DMS114 treated with DMSO at 0.1 percent for 48 hours (cell line): ENCODE data around the gene MKS1.

Experiments
- DNase-seq: peaks from one replicate; lab custom pipeline; 2025; ENCODE audit not compliant: unreplicated experiment; lab: John Stamatoyannopoulos, UW

The MKS1 gene

GRCh38 chr17:58245428-58246103 is 26.5 kb upstream of the MKS1 start:
- DNase-seq = no peak

DNA sequence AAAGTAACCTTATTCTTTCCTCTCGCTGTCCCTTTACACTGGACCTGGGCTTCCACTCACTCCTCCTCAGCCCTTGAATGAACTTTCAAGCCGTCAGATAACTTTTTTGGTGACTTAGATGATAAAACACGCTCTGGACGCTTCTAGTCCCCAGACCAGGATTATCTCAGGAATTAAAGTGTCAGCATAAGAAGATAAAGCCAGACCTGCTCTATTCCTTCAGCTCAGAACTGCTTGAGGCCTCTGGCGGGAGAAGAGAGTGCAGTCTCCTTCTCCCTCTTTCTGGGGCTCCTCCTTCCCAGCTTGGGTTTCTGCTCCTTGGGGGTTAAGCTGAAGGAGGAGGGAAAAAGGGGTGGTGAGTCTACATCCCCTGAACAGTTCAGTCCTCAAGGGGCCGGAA is 25.9 kb upstream of the MKS1 start:
- no peak for DNase-seq

DNA sequence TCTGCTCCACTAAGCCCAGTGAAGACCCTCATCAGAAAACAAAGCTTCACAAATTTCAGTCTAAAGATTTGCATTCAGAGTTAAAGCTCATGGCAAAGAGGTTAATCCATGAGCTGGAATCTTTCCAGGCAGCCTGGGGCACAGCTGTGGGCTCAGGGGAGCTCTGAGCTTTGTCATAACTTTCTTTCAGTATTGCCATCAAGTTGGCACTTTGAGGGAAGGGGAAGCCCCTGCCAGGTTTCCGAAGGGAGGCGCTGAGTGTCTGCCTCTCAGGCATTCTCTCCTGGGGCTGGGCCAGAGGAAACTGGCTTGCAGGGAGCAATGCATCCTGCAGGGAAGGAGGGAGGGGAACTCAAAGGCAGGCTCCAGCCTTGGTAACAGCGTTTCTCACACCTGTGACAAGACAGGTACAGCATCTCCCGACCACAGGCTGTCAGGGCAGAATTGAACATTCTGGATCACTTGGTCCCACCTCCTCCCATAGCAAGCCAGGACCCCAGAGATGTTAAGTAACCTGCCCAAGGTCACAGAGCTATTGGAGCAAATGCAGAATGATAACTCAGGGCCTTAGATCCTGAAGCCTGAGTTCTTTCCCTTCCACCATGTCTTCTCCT is 23.2 kb upstream of the MKS1 start:
- no peak for DNase-seq

GRCh38 chr17:58239987-58240386 is 20.9 kb upstream of the MKS1 start:
- DNase-seq = no peak

GRCh38 chr17:58238147-58238634 is 19.1 kb upstream of the MKS1 start, which contains the start of gene LPO:
LPO (plus strand) TSS chr17:58238584; CDS start chr17:58242980, 4,396 bp downstream.
- no peak for DNase-seq

DNA sequence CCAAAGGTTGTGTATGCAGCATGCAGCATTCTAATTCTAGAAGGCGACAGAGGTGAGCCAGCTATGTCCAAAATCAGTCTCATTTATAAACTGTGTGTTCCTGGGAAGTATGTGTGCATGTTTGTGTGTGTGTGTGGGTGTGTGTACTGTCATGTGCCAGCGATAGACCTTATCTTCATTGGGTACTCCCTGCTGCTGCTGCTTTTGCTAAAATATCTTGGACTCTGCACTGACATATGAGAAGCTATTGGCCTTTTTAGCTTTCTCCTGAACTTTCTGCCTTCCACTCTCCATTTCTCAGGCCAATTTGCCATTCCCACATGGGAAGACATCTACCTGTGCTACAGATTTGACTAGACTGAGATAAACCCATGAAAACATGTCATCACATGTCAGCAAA is 17.3 kb upstream of the MKS1 start:
- DNase-seq = no peak

- no peak for DNase-seq
Observed at GRCh38 chr17:58235821-58236220, 16.8 kb upstream of the MKS1 start.

- no peak for DNase-seq
Observed at GRCh38 chr17:58234512-58234911, 15.5 kb upstream of the MKS1 start.

DNA sequence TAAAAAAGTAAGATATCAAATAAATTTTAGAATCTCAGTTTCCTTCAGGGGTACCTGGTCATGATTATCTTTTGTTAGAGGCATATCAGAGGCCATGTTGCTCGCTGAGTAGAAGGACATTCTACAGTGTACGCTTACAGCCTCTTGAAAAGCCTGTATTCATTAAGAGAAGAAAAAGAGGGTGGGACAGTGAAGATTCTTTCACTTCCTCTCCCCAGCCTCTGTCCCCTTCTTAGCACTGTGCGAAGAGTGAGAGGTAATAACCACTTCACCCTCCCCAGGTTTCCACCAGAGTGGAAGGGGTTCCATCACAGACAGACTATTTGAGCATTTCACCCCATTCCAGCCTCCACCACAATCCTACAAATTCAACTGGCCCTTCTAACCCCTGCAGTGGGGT is 14.5 kb upstream of the MKS1 start:
- no peak for DNase-seq

DNA sequence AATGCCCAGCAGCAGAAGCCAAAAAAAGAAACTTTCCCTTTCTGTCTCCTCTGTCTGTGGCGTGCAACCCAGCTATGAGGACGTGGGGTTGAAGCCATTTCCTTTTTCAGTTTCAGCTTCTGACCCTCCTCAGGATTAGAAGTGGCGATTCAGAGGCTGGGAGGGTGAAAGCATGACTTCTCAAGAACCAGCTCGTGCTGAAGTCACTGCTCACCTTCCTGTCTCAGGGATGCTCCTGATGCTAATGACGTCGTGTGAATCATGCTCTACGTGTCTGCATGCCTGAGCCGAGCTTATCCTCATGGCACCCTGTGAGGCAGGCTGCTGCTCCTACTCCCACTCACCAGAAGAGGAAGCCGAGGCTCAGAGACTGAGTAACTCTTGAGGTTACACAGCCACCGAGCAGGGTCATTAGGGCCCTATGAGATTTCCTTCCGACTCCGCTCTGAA is 13.7 kb upstream of the MKS1 start:
- no peak for DNase-seq

- DNase-seq = no peak
Observed at GRCh38 chr17:58231641-58232040, 12.6 kb upstream of the MKS1 start.

DNA sequence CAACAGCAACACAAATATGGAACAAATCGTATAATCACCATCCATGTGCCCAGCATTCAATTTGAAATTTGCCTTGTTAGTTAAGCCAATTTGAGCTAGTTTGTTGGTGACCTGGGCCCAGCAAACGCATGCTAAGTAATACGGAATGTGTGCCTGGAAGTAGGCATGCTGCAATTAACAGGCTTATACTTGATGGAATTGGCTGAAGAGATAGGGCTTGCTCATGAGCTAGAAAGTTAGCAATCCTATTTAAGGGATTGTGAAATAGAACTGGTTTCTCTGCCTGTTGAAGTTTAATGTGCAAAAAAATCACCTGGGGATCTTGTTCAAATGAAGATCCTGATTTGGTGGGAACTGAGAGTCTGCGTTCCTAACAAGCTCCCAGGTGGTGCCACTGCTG is 10.8 kb upstream of the MKS1 start:
- no peak for DNase-seq

- DNase-seq = no peak
Observed at GRCh38 chr17:58229384-58229783, 10.3 kb upstream of the MKS1 start.

- no peak for DNase-seq
Observed at GRCh38 chr17:58228679-58229078, 9.6 kb upstream of the MKS1 start.

DNA sequence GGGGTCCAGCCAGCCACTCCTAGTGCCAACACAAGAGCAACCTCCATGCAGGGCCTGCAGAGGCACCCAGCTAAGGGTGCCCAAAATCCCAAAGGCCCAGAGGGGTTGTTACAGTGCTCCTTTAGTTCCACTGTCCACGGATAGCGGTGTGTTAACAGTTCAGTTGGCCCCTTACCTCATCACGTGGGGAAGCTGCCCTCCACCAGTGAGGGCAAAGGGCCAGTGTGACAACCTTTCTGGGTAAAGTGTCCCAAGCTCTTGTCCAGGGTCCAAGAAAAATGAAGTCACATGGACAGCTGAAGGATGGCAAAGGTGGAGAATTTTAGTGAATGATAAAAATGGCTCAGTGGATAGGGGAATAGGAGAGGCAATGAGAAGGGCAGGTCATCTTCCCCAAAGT is 8.7 kb upstream of the MKS1 start:
- DNase-seq = no peak

DNA sequence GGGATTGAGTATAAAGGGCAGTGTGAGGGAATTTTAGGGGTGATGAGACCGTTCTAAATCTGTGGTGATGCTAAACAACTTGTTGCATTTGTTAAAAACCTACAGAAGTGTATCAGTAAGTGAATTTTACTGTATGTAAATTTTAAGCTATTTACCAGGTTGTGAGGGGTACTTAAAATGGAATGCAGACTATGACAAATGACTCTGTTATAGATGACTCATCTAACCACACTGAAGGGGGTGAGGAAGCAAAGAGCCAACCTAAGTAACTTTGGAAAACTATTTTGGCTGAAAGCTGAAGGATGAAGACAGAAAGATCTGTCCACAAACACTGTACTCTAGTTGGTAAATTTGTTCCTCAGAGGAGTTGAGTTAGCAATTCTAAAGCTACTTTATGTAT is 5.3 kb upstream of the MKS1 start:
- DNase-seq = no peak

DNA sequence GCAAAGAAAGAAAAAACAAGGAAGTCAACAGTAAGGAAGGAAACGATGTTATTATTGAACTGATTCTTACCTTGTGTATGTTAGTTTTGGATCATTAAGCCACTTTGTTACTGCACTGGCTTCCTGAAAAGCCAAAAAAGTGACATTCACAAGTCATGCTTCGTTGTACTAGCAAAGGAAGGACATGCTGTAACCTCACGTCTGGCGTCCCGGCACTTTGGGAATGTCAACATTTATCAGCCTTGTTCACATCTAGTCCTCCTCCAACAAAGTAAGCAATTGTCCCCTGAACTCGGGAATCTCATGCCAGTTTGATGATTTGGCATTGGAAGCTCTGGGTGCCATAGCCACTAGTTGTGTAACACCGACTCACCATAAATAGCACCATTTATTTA is 731 bp upstream of the MKS1 start:
- DNase-seq = no peak

- DNase-seq = no peak
Observed at GRCh38 chr17:58217766-58218165, 1.3 kb downstream of the MKS1 start.

DNA sequence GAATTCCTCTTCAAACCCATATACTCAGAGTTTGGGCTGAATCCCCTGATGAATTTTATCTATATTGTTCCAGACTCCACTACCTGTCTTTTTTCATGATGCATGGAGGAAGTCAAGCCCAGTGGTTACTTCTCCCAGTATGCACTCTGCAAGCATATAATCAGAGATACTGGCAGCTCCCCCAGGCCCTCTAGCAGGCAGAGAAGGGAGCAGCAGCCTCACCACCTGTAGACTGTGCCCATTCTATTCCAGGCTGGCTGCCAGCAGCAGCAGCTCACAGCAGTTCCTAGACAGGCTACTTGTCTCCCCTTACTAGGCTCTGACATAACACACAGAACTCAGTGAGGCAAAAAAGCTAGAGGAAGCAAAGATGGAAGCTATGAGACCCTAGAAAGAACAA is 3.4 kb downstream of the MKS1 start:
- no peak for DNase-seq

- no peak for DNase-seq
Observed at GRCh38 chr17:58210922-58211321, 8.1 kb downstream of the MKS1 start.

- DNase-seq = no peak
Observed at GRCh38 chr17:58208344-58208743, 10.7 kb downstream of the MKS1 start.

DNA sequence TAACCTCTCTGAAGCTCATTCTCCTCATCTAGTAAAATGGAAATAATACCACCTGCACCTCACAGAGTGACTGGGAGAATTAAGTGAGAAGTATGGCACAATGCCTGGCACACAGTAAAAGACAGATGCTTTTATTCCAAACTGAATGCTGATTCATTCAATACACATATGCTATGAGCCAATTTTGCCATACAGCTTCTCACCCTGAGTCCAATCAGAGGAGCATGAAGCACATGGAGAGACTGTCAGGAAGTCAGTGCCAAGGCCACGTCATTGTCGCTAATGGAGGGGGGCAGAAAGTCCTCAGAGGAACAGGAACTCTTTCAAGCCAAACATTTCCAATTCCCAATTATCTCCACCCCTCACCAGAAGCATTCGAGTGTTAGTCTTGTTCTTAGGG is 11.6 kb downstream of the MKS1 start:
- no peak for DNase-seq

DNA sequence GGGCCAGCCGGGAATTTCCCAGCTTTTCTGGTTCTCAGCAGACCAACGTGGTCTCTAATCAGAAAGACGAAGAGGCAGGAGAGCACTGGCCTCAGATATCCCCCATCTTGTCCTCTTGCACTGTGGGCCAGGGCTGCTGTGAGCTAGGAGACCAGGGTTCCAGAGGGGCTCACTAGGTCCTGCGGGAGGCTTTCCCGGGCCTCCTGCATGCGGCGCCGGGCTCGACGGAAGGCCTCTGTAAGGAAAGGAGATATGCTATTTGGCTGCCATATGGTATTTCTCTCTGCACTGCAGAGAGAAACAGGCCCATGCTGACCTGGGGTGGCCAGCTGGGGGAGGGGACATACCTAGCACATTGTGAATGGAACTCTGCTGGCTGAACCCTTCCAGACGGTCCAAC is 13.1 kb downstream of the MKS1 start:
- DNase-seq = no peak
